DLD1 (cell line): ENCODE data around the gene ANKH.
"Not testable (repeated sequence)": the region's sequence is repeated elsewhere in the genome, so short reads cannot be mapped to it uniquely, and the experiment has no call there.

ENCODE experiments used
- in situ Hi-C: cut with HindIII; loops from 2 replicates; pipeline ENCODE4 v1.10.0; 2017; ENCODE audit warnings: low sequenced_read_pairs

Gene ANKH

DNA sequence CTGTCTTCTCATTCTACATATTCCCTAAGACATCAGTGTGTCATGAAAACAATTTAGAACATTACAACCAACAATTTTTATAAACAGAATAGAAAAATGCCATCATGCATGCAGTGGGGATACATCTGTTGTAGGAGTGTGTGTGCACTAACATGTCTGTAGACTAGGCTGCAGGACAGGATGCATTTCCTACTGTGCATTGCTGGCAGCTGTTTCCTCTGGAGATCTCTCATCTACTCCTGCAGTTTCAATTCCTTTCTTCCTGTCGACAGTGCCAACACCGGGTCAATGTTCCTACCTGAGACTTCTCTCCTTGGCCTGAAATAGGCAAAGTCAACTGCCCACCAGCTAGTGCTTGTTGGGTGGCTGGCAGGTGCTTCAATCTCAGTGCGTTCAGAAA is 69.8 kb downstream of the ANKH start:
- in situ Hi-C loops: no loop called here

DNA sequence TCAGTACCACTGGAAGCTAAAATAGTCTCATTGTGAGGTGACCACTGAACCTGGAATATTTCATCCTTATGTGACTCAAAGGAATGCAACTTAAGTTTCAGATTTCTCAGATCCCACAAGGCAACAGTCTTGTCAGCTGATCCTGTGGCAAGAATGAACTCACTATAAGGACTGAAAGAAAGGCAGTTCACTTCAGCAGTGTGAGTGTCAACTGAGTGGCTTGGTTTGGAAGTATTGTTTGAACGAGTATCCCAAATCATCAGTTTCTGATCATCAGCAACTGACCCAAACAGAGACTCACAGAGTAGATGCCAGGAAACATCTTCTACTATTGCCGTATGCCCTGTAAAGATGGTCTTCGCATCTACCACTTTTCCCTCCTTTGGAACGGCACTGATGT is 74.2 kb downstream of the ANKH start:
- in situ Hi-C loops: not testable (repeated sequence)

DNA sequence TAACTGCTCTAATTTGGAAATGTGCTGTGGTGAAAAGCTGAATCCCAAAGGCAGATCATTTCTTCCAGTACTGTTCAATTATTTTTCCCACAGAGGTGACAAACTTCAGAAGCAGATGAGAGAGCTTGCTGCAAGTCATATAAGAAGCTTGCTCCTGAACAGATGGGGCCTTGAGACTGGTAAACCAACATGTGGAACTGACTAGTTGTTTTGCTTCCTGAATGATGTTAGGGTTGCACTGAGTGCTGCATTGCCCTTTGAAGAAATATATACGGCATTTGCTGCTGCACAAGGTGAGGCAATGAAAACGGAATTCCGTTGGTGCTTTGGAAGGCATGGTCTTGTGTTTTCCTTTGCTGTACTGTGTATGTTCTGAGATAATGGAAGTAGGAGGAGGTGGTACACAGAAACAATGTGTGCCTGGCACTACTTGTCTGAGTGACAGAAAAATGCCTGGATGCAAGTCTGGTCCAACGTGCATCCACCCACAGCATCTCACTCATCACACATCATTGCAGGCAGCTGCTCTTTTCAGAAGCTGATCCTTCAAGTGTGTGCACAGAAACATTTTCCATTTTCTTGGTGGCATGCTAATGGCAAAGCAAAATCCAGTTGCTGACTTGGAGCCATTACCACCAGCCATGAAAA is 76.9 kb downstream of the ANKH start:
- in situ Hi-C loops: no loop called here

DNA sequence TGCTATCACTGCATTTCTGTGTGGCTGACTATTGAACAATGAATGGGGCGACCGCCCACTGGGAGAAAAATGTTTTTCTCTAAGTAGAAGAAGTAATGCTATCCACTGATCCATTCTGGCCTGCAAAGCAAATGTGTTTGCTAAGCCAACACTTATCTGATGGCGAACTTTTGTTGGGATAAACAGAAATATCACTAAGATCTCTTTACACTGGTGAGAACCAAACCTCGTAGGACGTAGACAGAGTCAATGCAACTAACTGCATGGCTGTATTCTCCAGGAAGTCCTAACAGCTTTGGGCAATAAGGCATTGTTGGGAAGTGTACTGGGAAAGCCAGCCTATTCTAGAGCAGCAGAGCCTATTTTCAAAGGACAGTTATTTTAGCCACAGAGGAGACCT is 77.7 kb downstream of the ANKH start:
- in situ Hi-C loops: no loop called here

DNA sequence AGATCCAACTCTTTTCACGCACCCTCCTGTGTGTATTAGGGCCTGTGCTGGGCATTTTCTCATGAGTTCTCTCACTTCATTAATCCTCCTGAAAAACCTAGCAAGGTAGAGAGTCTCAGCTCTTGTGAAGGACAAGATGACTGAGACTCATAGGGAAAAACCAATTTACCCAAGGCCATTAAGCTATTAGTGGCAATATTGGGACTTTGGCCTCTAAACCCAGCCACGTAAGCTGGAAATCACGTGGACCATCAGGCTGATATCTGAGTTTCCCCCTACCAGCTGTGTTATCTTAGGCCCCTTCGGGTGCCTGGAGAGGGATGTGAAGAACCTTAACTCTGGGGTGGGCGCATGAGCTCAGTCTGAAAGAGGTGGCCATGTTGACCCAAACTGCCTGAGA is 80.7 kb downstream of the ANKH start:
- in situ Hi-C loops: no loop called here

DNA sequence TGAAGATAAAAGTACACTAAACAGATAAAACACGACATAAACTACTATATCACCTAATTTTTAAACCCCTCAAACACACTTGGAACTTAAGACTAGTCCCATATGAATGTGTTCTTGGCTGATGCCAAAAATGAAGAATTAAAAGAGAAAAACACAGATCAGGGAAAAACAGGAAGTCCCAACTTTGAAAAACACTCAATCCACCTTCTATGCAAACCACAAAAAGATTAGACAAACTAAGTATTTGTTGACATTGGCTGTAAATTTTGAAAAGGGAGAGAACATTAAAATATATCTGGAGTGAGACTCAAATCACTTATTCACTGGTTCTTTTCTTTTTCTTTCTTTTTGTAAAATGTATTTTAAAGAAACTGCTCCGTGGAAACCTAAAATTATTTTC is 81.4 kb downstream of the ANKH start:
- in situ Hi-C loops: no loop called here

DNA sequence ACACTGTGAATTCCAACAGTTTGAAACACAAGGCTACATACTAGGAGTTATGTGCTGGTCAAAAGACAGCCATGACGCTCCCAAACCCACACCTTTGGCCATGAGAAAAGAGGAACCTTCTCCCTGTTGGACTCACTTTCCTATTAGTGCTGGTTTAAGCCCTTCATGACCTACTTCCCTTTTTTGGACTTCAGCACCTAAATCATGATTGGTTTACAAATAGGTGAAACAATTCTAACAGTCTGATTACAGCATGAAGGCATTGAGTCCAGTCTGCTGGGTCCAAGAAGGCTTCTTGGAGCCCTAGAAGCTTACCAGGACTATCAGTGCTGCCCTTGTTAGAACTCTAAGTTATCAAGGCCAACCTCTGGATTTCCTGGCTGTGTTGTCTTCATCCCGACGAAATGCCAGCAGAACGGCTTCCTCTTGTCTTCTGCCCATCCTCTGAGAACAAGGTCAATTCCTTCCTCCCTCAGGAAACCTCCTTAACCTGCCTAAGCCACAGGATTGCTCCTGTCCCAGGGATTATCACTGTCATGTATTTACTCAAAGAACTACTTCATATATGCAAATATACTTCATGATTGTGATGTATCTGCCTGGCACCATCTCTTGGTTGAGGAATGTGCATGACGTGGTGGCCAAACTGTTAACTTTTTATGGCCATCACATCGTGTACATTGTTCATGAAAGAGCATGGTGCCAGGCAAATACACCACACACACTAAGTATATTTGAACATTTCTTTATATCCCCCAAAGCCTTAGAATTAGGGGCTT is 83.6 kb downstream of the ANKH start:
- in situ Hi-C loops: no loop called here

DNA sequence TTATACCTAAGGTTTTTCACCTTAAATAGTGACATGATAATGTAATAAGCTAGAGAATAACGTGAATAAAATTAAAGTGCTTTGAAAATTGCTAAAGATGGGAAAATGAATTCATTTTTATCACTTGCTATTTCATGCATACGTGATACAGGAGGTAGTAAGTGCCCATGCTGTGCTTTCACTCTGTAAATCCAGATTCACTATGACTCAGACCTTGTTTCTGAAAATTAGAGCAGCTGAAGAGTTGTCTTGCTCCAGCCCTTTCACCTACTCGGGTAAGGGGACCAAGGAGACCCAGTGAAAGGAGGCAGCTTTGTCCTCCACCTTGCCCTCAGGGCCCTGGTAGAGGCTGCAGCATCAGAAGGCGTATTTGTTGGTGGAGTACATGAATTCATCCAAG is 87.9 kb downstream of the ANKH start:
- in situ Hi-C loops: no loop called here

DNA sequence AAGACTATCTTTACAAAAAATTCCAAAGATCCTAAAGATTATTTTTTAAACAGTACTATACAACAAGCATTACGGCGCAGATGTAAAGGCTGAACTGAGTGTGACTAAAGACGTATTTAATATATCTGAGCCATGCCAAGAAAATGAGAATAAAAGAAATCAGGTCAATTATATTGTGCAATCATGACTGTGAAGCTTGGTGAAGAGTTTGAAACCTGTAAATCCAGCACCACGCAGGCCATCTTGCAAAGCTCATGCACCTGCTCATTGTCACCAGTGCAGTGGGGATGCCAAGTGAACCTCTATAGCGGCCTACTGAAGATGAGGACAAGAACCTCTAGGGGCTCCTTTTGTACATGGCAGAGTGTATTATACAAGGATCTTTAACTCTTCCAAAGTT is 89.0 kb downstream of the ANKH start:
- in situ Hi-C loops: no loop called here

DNA sequence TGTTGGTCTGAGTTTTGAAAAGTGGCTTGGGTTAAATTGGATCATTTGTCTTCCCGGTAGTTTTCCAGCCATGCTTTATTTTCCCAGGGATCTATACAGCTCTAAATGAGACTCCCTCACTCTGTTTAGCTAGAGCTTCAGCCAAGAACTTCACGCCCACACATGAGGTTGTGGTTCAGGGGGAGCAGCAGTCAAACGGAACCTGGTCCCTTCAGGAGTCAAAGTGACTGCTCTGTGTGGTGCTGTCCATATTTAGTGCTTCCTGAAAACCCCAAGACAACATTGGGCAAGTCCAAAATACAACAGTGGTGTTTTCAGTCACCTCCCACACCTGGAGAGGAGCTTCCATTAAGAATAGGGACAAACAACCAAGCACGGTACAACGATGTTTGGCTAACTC is 90.5 kb downstream of the ANKH start:
- in situ Hi-C loops: no loop called here

DNA sequence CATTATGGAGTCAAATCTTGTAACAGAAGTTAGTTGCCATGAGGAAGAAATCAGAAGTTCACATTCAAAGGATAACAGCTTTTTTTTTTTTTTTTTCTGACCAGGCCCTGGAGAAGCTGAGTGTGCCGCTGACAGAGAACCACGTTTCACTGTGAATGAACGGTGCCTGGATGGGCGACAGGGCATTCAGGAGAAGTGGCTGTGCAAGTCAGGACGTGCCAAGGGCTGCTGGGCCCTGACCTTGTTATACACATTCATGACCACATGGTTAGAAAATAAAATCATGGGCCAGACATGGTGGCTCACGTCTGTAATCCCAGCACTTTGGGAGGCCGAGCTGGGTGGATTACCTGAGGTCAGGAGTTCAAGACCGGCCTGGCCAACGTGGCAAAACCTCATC is 91.6 kb downstream of the ANKH start:
- in situ Hi-C loops: no loop called here

DNA sequence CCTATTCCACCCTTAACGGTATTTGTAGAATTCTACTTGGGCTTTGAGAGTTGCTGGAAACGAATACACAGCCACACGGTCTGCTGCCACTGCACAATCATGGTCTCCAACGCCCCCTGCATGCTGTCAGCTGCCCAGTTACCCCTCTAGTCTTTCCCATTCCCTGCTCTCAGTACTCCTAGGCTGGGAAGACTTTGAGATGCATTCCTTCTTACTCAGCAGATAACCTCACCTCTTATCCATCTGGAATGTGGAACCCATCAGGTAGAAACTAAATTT is 92.8 kb downstream of the ANKH start:
- in situ Hi-C loops: no loop called here

DNA sequence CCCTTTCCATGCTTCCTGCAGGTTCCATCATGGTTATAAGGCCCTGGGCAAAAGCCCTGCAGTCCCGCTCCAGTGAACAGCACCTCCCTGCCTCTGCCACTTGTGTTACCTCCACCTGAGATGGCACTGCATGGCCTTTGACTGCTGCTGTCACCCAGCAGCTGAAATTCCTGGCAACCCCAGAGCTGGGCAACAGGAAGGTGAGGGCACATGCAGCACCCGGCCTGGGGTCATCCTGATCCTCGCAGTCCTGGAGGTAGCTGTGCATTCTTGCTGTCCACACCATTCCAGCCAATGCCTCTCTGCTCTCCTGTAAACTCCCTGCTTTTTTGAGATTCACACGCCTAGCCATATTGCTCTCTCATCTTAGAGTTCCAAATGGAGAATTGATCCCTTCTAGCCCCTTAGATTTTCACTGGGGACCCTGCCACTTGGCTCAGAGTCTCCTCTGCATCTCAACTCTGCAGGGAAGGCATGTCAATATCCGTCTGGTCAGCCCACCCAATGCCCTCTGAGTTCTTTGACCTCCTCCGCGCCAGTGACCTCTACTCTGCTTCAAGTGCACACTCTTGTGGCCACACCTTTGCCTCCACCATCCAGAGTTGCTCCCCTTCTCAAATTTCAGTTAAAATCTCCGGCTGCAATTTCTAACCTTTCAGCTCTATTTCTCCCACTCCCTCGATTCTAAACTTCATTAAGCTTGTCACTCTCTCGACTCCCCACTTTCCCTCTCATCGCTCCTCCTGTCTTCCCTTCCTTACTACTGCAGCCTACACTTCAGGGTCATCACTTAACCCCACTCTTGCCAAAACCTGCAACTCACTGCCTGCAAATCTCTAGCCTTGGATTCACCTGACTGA is 93.4 kb downstream of the ANKH start:
- in situ Hi-C loops: no loop called here

DNA sequence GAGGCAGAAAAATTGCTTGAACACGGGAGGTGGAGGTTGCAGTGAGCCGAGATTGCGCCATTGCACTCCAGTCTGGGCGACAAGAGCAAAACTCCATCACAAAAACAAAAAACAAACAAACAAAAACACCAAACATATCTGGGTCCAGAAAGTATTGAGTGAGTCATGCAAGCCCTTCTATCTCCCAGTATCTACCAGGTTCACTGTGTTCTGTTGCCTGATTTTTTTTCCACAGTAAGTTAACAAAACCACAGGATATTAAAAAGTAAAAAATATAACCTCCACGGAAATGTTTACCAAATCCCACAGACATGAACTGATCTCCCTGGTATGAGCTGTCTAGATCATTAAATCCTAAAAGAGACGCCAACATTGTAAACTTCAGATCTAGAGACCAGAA is 94.4 kb downstream of the ANKH start:
- in situ Hi-C loops: no loop called here

DNA sequence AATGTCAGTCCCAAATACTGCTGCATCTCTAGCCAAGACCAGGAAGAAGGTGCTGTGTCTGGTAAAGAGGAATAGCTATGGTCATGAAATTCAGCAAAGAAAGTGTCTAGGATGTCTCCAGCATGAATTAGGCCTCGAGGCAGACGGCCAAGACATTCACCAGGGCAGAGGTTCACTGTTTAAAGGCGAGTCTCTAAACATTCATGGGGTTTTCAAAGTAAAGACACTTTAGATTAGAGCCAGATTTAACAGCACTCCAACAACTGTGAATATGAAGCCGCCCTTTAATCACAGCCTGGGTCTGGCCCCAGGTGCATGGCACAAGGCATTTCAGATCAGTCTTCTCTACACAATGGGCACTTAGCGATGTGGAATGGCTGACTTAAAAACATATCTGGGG is 95.0 kb downstream of the ANKH start:
- in situ Hi-C loops: no loop called here

DNA sequence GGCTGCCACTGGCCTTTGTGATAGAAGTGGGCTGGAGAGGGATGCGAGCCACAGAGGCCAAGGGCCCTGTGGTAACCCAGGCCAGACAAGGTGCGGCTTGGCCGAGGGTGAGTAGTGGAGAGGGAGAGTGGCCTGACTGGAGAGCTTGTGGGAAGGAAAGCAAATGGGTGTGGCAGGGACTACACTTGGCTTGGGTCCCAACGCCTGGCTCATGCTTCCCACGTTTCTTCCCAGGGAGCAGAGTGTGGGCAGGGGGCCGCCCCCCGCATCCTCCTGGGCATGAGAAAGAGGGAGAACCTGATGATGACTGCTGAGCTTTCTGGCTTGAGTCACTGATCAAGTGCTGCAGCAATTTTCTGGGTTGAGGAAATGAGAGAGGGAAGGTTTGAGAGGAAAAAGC is 95.7 kb downstream of the ANKH start:
- in situ Hi-C loops: no loop called here

DNA sequence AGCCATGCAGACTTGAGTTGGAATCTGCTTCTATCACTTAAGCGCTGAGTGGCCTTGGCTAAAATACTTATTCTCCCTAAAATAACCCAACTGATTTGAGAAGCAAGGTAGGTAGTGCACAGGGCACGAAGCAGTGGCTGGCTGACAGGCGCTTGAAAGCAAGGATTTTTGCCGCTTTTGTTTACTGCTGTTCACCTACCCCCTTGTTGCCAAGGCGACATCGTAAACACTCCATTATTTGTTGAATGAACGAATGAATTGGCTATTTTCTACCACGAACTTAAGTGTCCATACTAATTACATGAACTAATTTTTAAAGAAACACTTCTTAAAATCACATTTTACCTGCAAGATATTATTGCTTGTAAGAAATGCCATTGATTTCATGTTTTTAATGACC is 98.0 kb downstream of the ANKH start:
- in situ Hi-C loops: no loop called here

DNA sequence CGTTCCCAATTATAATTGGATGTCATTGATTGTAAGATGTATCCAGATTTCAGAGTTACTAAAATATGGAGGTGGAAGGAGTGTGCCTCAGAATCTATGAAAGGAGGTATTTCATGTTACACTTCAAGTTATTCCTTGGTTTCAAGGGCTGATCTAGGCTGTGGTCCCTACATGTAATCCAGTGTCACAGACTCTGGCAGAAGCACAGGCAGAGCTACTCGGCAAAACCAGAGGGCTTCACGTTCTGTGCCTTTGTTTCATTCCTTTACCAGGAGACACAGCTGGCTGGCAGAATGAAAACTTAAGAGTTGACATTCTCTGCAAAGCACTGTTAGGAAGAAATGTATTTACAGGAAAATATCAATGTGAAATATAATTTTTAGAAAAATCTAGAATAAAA is 99.6 kb downstream of the ANKH start:
- in situ Hi-C loops: no loop called here

DNA sequence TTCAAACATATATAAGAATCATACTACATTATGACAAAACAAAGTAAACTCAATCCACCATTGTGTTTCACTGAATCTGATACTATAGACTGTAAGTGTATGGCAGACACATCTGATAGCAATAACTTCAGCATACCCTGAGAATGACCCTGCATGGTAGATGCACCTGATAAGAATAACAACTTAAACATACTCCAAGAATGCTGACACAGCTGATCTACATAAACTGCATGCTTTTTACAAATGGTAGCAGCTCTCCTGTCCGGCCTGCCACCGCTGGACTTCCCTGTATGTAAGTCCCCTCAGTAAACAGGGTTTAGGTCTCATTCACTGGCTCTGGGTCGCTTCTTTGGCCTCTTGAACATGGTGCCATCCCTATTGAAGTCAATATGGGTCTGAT is 100.4 kb downstream of the ANKH start:
- in situ Hi-C loops: no loop called here

DNA sequence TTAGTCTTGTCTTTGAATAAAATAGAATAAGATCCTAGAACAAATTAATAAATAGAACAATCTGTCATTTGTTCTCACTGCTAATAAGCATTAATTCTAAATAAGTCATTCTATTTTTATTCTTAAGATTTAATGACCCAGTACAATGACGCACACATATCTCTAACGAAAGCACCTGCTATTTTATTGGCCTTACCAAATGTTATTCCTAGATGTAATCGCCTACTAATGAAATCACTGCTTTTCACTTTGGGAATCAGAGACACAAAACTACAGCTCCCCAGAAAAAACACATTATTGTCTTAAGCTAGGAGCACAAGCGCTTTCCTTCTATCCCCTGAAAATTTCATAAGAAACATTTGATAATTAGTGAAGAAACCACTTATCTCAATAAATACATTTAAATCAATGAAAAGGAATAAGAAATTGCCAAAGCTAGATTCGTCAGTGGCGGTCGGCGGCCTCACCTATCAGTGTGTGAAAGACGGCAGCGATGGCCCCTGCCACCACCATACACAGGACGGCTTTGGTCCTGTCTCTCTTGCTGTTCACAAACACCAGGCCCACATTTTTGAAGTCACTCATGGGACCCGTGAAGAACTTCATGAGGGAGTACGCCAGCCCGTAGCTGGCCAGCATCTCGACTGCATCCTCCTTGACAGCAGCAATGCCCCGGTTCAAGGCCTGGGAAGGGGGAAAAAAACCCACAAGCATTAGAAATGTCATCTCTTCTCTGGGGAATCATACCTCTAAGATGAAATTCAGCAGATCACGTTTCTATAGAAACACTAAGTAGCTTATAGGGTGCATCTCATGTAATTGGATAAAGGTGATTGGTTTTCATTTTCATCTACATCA is 102.8 kb downstream of the ANKH start:
- in situ Hi-C loops: loop anchor here (10.0 kb wide), 1 partner anchor 86 kb away; no protein-coding TSS in a partner anchor
